ENCODE results near the gene ECPAS. TPM values are rescaled to one million over a fixed set of nuclear protein-coding genes. Genes with fewer than 3 reads are reported as not detected.

The ECPAS gene
- total RNA-seq, result 100 to 1,000 TPM in 1 of 2 donors, 10 to 100 TPM in 1; 87.8 to 103 TPM

- H3K9me3 ChIP-seq, result no peaks in the 10 kb centered on the region
- DNase-seq (ENCODE audit: low spot score), result peak; percentile 75
- WGBS, result under 1% methylated on average over 71 of the region's 101 CpGs
- H3K27ac ChIP-seq, result peak within 1 kb of the TSS; percentile 98 to 99
- TF ChIP-seq POLR2A (IDR thresholded peaks at IDR 0.05) (peak; percentile 52), CTCF (IDR thresholded peaks at IDR 0.05) (no peak), POLR2AphosphoS5 (IDR thresholded peaks at IDR 0.05) (peak; percentile 48)
- intact Hi-C loops (cut with DNase I), result loop anchor here (5.0 kb wide), 1 partner anchor 43 kb away; the partner anchor contains the start of gene ZNF483
- H3K4me1 ChIP-seq (replicated peaks), result peaks cover 4% of the 10 kb centered on the region
- no peaks in the 10 kb centered on the region for H3K27me3 ChIP-seq (replicated peaks; ENCODE audit: insufficient read depth)
- H3K4me3 ChIP-seq, result peak within 1 kb of the TSS; percentile 75 to 85
- no peaks in the 10 kb centered on the region for H3K36me3 ChIP-seq
Measured at GRCh38 chr9:111483858-111484571, at the start of gene ECPAS. Gene ECPAS, minus strand, starts transcription at chr9:111484383. Its CDS starts 11,465 bp downstream, at chr9:111472918.

- no peak for DNase-seq (ENCODE audit: low spot score)
- no peak for TF ChIP-seq POLR2A (IDR thresholded peaks at IDR 0.05)
- TF ChIP-seq CTCF (IDR thresholded peaks at IDR 0.05), result no peak
- no peak for TF ChIP-seq POLR2AphosphoS5 (IDR thresholded peaks at IDR 0.05)
- Histone ChIP-seq H3K4me1 (replicated peaks) (no peaks in the 10 kb centered on the region), H3K9me3 (no peaks in the 10 kb centered on the region), H3K4me3 (no peak overlapping the region), H3K27ac (no peak overlapping the region), H3K27me3 (replicated peaks; ENCODE audit: insufficient read depth) (no peaks in the 10 kb centered on the region), H3K36me3 (peaks cover 0 to 14% of the 10 kb centered on the region in 2 donors)
- intact Hi-C loops (cut with DNase I), result no loop called here
- 86% methylated on average over 5 of the region's 5 CpGs for WGBS
Measured at GRCh38 chr9:111533099-111533790, 49.1 kb upstream of the ECPAS start.

GRCh38 chr9:111531716-111532115 lies 47.5 kb upstream of the ECPAS start:
- no peak for DNase-seq (ENCODE audit: low spot score)
- intact Hi-C loops (cut with DNase I), result no loop called here
- 100% methylated on average over 4 of the region's 4 CpGs for WGBS
- Histone ChIP-seq H3K27me3 (replicated peaks; ENCODE audit: insufficient read depth) (no peaks in the 10 kb centered on the region), H3K4me3 (no peak overlapping the region), H3K4me1 (replicated peaks) (no peaks in the 10 kb centered on the region), H3K9me3 (no peaks in the 10 kb centered on the region), H3K27ac (no peak overlapping the region), H3K36me3 (peaks cover 0 to 3% of the 10 kb centered on the region in 2 donors)
- TF ChIP-seq POLR2A (IDR thresholded peaks at IDR 0.05), result no peak
- no peak for TF ChIP-seq CTCF (IDR thresholded peaks at IDR 0.05)
- no peak for TF ChIP-seq POLR2AphosphoS5 (IDR thresholded peaks at IDR 0.05)

GRCh38 chr9:111529787-111530186 lies 45.6 kb upstream of the ECPAS start:
- intact Hi-C loops (cut with DNase I), result loop anchor here (5.0 kb wide), 1 partner anchor 47 kb away; the partner anchor contains the start of gene ECPAS
- WGBS, result 31% methylated on average over 2 of the region's 2 CpGs
- DNase-seq (ENCODE audit: low spot score), result no peak
- H3K36me3 ChIP-seq, result no peaks in the 10 kb centered on the region
- no peak overlapping the region for H3K4me3 ChIP-seq
- H3K27me3 ChIP-seq (replicated peaks; ENCODE audit: insufficient read depth), result no peaks in the 10 kb centered on the region
- H3K4me1 ChIP-seq (replicated peaks), result no peaks in the 10 kb centered on the region
- no peak overlapping the region for H3K27ac ChIP-seq
- no peak for TF ChIP-seq CTCF (IDR thresholded peaks at IDR 0.05)
- no peak for TF ChIP-seq POLR2A (IDR thresholded peaks at IDR 0.05)
- TF ChIP-seq POLR2AphosphoS5 (IDR thresholded peaks at IDR 0.05), result no peak
- no peaks in the 10 kb centered on the region for H3K9me3 ChIP-seq
